ENCODE results near the gene UBL4B.

UBL4B gene

GRCh38 chr1:110118636-110119396 is 6.6 kb downstream of the UBL4B start:
- peak; percentile 17 for DNase-seq

GRCh38 chr1:110119843-110120242 is 7.6 kb downstream of the UBL4B start:
- no peak for DNase-seq

GRCh38 chr1:110120960-110121561 is 8.8 kb downstream of the UBL4B start:
- DNase-seq, result no peak

DNA sequence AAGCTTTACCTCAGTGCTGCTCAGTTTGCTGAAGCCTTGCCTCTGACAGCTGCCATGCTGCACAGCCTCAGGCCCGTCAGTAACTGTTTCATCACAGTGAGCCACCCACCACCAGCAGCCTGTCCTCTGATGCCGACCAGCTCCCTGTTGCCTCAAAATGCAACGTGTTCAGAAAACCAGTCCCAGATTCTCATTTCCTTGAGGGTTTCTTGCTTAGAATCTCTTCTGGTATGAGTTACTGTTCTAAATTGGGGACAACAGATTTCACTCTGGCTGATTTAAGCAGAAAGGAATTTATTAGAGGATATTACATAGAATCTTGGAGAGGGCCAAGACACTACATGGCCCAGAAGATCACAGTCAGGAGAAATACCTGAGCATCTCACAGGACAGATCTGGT is 11.0 kb downstream of the UBL4B start:
- no peak for DNase-seq

DNA sequence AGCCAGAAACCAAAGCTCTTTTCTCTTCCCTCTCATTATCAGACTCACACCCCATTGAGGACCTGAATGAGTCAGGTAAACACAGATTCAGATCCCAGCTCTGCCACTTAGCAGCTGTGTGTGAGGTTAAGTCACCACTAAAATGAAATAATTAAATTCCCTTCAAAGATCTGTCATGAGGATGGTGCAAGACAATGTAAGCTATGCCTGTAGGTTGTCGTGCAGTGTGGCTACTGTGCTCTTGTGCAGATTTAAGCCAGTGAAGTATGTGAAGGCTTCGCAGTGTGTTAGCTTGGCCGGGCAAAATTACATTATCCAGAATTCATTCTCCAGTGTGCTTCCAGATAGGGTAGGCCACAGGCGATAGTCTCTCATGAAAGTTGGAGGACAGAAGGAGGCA is 13.6 kb downstream of the UBL4B start:
- no peak for DNase-seq

DNA sequence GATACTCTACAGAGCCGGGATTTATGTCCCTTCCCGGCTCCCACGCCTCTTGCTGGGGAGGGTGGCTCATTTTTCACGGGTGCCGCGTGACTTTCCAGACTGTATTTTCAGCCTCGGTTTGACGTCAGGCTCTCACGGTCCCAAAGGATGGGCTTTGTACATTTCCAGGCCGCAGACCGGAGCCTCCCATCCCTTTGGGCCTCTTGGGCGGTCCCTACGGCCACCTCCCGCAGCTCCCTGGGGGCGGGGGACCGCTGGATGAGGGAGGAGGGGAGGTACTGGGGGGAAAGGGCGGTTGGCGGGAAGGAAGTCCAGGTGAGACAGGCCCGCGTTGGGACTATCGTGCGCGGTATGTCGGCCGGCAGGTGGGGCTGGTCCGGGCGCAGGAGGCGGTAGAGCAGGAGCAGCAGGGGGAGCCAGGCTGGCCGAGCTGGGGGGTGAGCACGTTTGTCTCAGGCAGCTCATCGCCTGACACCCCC is 17.9 kb downstream of the UBL4B start:
- DNase-seq, result no peak

GRCh38 chr1:110130989-110131388 is 18.7 kb downstream of the UBL4B start:
- no peak for DNase-seq

DNA sequence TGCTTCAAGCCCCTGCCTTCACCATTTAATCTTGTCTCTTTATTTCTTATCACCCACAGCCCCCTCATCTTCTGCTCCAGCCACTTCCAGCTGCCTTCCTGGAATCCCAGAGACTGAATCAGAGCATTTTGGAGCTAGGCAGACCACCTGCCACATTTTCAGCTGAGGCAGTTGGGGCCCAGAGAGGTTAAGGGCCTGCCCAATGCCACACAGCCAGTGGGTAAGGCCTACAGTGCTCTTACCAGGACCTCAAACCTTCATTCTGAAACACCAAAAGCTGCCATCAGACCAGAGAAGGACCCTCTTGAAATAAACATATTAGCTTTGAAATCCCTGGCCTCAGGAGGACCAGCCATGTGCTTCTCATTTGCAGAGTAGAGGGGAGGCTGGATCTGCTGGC is 20.4 kb downstream of the UBL4B start:
- DNase-seq, result no peak

DNA sequence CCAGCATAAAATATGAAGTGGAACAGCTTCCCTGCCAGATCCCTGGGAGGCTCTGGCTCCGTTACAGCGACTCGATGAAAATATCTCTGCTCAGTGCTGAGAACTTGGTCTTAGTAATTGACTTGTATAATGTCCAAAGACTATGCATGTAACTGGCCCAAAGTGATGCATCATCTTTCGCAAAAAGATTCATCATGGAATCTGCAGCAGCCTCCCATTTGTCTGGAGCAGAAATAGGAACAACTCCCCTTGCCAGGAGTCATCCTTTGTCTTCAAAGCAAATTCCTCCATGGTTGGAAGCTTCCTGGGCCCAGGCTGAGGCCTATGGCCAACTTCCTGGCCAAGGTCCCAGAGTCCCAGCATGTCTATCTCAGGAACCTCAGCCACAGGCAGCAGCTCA is 21.2 kb downstream of the UBL4B start:
- DNase-seq, result no peak

DNA sequence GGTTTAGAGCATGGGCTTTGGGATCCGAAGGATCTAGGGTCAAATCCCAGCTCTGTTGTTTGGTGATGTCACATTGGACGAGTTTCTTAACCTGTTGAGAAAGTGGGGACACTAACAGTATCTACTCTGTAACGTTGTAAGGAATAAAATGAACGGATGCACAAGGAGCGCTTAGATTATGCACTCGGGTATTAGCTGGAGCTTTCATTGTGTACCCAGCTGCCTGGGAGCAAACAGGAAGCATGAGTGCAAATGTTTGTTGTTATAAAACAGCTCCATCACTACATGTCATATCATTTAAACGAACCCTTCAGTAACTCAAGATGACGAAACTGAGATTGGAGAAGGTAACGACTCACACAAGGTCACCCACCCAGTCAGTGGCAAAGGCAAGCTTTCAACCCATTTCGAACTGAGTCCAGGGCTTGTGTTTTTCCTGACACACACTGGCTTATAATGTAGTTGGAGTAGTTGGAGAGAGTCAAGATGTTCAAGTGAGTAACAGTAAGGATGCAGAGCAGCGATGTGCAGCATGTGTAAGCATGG is 21.9 kb downstream of the UBL4B start:
- no peak for DNase-seq

DNA sequence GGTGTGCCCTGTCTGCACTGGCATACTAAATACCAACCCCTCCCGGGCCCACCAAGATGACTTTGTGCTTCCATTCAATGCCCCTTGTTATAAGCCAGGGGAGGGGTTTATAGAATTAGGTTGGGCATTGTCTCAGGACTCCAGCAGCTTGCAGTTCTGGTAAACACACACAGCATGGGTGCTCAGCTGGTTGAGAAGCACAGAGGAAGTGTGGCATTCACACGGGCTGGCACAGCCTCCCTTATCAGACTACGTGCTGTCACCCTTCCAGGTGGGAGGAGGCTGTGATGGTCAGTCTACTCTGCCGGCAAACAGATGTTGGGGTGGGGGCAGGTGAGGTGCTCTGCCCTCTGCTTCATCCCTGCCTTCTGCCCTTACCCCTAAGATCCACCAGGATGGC is 23.0 kb downstream of the UBL4B start:
- no peak for DNase-seq

- DNase-seq, result no peak
These were observed 23.4 kb downstream of the UBL4B start for GRCh38 chr1:110135666-110136065.

- DNase-seq, result no peak
These were observed 24.7 kb downstream of the UBL4B start for GRCh38 chr1:110136911-110137310.

GRCh38 chr1:110138956-110139355 is 26.7 kb downstream of the UBL4B start:
- no peak for DNase-seq

- DNase-seq, result no peak
These were observed 32.1 kb downstream of the UBL4B start for GRCh38 chr1:110144366-110144765.

DNA sequence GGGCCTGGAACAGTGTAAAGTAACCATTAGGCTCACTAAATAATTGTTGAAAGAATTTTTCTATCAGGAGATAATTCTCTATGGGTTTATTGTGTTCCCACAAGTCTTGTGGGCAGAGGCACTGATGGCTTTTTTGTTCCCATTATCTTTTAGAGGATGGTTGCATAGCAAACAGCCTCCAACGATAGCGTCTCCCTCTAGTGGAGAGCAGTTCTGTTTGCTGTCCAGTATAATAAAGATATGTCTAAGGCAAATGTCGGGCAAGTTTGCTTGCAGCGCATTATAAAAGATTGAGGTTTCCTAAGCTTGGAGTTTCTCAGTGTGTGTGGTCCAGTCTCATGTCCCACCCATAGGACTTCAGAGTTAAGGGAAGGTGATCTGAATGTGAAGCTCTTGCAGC is 36.7 kb downstream of the UBL4B start:
- DNase-seq, result peak; percentile 9

- peak; percentile 50 for DNase-seq
These were observed 38.3 kb downstream of the UBL4B start, which contains the start of gene SLC6A17 for GRCh38 chr1:110150330-110151174. TSS of gene SLC6A17 (plus strand) at chr1:110150494. CDS start at chr1:110166930, 16,436 bp downstream.

- no peak for DNase-seq
These were observed 39.0 kb downstream of the UBL4B start for GRCh38 chr1:110151175-110151669.

GRCh38 chr1:110152133-110152785 is 40.0 kb downstream of the UBL4B start:
- peak; percentile 45 for DNase-seq

DNA sequence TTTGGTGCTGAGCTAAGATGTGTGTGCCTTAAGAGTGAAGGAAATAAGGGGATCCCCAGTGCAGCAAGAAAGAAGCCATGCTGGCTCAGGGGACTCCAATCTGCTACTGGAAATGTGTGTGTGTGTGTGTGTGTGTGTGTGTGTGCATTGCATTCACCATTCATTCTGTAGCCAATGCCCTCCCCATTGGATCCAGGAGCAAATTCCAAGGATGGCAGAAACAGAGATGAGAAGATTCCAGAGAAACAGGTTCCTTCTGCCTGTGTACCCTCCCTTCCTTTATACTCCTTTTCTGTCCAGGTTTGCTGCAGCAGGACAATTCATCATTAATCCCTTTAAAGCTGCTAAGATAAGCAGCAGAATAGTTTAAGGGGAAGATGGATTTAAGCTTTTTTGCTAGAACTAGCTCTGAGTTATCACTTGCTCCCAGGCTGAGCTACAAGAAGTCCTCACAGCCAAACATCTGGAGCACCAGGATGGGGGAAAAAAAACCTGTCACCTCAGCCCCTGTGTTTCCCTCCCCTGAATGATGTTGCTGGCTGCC is 41.2 kb downstream of the UBL4B start:
- DNase-seq, result no peak

DNA sequence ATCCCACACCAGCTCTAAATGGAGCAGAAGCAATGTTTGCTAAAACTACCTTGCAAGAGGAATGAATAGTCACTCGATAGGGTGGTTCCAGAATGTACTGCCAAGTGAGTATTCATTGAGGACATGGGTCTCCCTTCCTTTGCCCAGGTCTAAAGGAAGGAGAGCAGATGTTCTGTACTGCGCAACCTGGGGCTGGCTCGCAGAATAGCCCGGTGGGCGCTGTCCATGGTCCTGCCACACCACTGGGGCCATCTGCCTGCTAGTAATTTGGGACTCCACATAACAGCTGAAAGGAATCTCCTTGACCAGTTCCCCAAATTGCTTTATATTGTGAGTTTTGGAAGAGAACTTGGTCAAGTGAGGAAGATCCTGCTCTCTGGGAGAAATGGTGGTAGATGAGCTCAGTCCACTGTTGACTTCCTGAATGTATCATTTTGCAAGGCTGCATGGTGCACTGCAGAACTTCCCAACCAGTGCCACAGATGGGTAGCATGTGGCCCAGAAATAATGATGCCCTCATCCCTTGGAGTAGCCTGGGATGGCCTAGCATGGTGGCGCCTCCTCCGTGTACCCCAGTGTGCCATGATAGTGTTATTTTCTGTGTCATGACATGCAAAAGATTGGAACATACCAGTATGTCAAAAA is 43.8 kb downstream of the UBL4B start:
- DNase-seq, result peak; percentile 26

- DNase-seq, result no peak
These were observed 46.0 kb downstream of the UBL4B start for GRCh38 chr1:110158261-110158660.
